SK-N-MC (cell line): ENCODE data around the gene MAZ.

Source experiments
- DNase-seq: peaks from one replicate; pipeline ENCODE4 v3.0.0-alpha.2; 2011; ENCODE audit warnings: low read depth, low spot score
- H3K27ac ChIP-seq: fragments of 200-600 bp; sonication (generic); 2 replicates; pipeline ENCODE4 v1.5.1; 2016; ENCODE audit warnings: mixed run types
- H3K36me3 ChIP-seq: fragments of 200-600 bp; sonication (generic); 2 replicates; pipeline ENCODE4 v1.6.1; 2017; ENCODE audit warnings: antibody characterized with exemption, low read length, mixed read lengths; ENCODE audit not compliant: insufficient read depth
- H3K4me3 ChIP-seq: fragments of 200-600 bp; sonication (generic); 2 replicates; pipeline ENCODE4 v1.5.1; 2016
- H3K9ac ChIP-seq: fragments of 200-600 bp; sonication (generic); 2 replicates; pipeline ENCODE4 v1.8.0; 2017; ENCODE audit warnings: mixed run types, mixed read lengths; ENCODE audit not compliant: insufficient read length
- H3K9me3 ChIP-seq: fragments of 200-600 bp; sonication (generic); 2 replicates; pipeline ENCODE4 v1.6.1; 2017; ENCODE audit warnings: low read depth, mild to moderate bottlenecking, antibody characterized with exemption, low read length, moderate library complexity, mixed read lengths
- EZH2 ChIP-seq: fragments of 200-600 bp; sonication (generic); IDR thresholded peaks from one replicate; pipeline ENCODE4 v1.6.1; 2017; ENCODE audit warnings: antibody characterized with exemption
- FOXP2 ChIP-seq: optimal IDR thresholded peaks from 2 replicates; pipeline ENCODE3; 2011; ENCODE audit warnings: mild to moderate bottlenecking, moderate library complexity; ENCODE audit not compliant: insufficient read depth; ENCODE audit errors: extremely low read length, control extremely low read depth
- POLR2AphosphoS5 ChIP-seq: IDR thresholded peaks from 2 replicates; pipeline ENCODE4 v1.6.1; 2012; ENCODE audit warnings: mild to moderate bottlenecking, low read depth, low read length, borderline replicate concordance

The MAZ gene

DNA sequence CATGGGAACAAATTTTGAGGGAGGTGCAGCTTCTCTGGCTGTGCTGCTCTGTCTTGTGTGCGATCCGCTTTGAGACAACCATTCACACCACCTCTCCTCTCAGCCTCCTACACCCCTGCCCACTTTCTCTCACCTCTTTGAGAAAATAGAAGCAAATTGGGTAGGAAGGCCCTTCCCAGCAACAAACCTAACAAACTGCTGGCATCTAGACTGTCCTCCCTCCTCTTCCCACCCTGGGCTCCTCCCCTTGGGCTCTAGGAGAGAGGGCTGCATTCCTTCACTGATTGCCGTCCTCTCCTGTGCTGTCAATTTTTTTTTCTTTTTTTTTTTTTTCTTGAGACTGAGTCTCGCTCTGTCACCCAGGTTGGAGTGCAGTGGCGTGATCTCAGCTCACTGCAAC lies 43.2 kb downstream of the MAZ start:
- Histone ChIP-seq H3K27ac (no peak overlapping the region), H3K36me3 (no peaks in the 10 kb centered on the region), H3K9me3 (no peaks in the 10 kb centered on the region), H3K4me3 (no peak overlapping the region), H3K9ac (no peak overlapping the region)
- no peak for TF ChIP-seq FOXP2
- TF ChIP-seq POLR2AphosphoS5 = no peak
- no peak for TF ChIP-seq EZH2
- no peak for DNase-seq

GRCh38 chr16:29850998-29851397 lies 44.7 kb downstream of the MAZ start:
- H3K36me3 ChIP-seq = no peaks in the 10 kb centered on the region
- no peak overlapping the region for H3K27ac ChIP-seq
- TF ChIP-seq POLR2AphosphoS5 (no peak), FOXP2 (no peak), EZH2 (no peak)
- H3K4me3 ChIP-seq = no peak overlapping the region
- H3K9me3 ChIP-seq = no peaks in the 10 kb centered on the region
- DNase-seq = no peak
- no peak overlapping the region for H3K9ac ChIP-seq

DNA sequence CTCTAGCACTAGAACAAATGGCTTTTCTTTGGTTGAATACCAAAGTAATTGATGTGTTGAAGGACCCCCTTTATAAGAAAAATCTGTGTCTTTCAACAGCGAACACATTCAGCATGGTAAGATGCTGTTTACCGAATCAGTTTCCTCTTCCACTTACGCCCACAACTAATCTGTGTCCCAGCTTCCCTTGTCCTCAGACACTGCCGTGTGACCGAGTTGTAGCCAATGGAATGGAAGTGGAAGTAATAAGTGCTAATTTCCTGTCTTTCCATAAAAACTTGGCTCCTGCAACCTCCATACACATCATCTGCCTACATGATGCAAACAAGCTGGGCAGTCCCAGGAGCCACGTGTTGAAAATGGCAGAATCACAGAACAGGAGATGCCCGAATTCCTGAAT lies 46.3 kb downstream of the MAZ start:
- Histone ChIP-seq H3K27ac (0 out of 2 replicates have a peak overlapping the region, but pooled peaks have one; percentile 26), H3K9me3 (no peaks in the 10 kb centered on the region), H3K4me3 (no peak overlapping the region), H3K36me3 (no peaks in the 10 kb centered on the region), H3K9ac (no peak overlapping the region)
- peak; percentile 10 for DNase-seq
- TF ChIP-seq POLR2AphosphoS5 (peak; percentile 21; the same call in 1 of the 2 replicates), FOXP2 (no peak), EZH2 (no peak)

DNA sequence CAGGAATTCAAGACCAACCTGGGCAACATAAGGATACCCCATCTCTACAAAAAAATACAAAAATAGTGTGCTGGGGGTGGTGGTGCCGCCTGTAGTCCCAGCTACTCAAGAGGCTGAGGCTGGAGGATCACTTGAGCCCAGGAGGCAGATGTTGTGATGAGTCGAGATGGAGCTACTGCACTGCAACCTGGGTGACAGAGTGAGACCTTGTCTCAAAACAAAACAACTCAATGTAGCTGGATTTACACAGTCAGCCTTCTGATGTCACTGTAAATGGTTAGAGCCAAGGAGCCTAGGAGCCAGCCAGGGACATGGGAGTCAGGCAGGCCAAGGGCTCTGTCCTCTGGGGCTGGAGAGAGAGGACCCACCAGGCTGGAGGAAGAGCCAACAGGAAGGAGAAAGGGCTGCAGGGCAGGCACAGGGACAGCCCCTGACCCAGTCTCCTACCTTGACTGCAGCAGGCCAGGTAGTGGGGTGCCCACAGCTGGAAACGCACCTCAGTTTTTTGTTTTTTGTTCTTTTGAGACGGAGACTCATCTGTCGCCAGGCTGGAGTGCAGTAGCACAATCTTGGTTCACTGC lies 48.3 kb downstream of the MAZ start:
- no peak for DNase-seq
- H3K9me3 ChIP-seq = no peaks in the 10 kb centered on the region
- TF ChIP-seq POLR2AphosphoS5 (no peak), FOXP2 (no peak), EZH2 (no peak)
- H3K36me3 ChIP-seq = peaks cover 5% of the 10 kb centered on the region; the same call in 1 of the 2 replicates
- H3K4me3 ChIP-seq = no peak overlapping the region
- H3K27ac ChIP-seq = no peak overlapping the region
- H3K9ac ChIP-seq = no peak overlapping the region

DNA sequence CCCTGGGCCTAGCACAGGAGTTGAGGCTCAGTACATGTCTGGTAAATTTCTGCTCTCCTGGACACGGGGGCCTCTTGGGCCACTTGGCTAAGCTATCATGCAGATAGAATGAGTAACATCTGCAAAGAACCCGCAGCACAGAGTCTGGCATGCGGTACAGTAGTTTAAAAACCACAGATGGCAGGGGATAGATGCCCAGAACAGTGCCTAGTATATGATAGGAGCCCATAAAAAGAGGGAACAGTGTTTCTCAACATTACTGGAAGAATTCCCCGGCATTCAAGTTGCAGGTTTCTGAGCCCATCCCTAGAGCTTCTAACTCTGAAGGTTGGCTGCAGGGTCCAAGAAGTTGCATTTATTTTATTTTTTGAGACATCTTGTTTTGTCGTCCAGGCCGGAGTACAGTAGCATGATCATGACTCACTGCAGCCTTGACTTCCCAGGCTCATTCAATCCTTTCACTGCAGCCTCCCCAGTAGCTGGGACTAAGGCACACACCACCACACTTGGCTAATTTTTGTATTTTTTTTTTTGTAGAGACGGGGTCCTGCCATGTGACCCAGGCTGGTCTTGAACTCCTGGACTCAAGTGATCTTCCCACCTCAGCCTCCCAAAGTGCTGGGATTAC lies 50.9 kb downstream of the MAZ start:
- Histone ChIP-seq H3K36me3 (peaks cover 5% of the 10 kb centered on the region; the same call in 1 of the 2 replicates), H3K4me3 (no peak overlapping the region), H3K27ac (no peak overlapping the region), H3K9ac (no peak overlapping the region), H3K9me3 (no peaks in the 10 kb centered on the region)
- DNase-seq = no peak
- TF ChIP-seq EZH2 (no peak), POLR2AphosphoS5 (no peak), FOXP2 (no peak)

GRCh38 chr16:29858149-29858849 lies 52.0 kb downstream of the MAZ start:
- DNase-seq = no peak
- Histone ChIP-seq H3K4me3 (no peak overlapping the region), H3K36me3 (peaks cover 5% of the 10 kb centered on the region; the same call in 1 of the 2 replicates), H3K27ac (no peak overlapping the region), H3K9me3 (no peaks in the 10 kb centered on the region), H3K9ac (no peak overlapping the region)
- TF ChIP-seq EZH2 (no peak), POLR2AphosphoS5 (no peak), FOXP2 (no peak)

- peaks cover 5% of the 10 kb centered on the region; the same call in 1 of the 2 replicates for H3K36me3 ChIP-seq
- no peak overlapping the region for H3K4me3 ChIP-seq
- TF ChIP-seq FOXP2 (no peak), POLR2AphosphoS5 (no peak), EZH2 (no peak)
- no peak overlapping the region for H3K27ac ChIP-seq
- DNase-seq = no peak
- no peaks in the 10 kb centered on the region for H3K9me3 ChIP-seq
- no peak overlapping the region for H3K9ac ChIP-seq
Observed at GRCh38 chr16:29858974-29859373, 52.6 kb downstream of the MAZ start.

- DNase-seq = no peak
Observed at GRCh38 chr16:29860218-29860617, 53.9 kb downstream of the MAZ start.

More at GRCh38 chr16:29860218-29860617, 53.9 kb downstream of the MAZ start:
- Histone ChIP-seq H3K4me3 (no peak overlapping the region), H3K36me3 (peaks cover 5% of the 10 kb centered on the region; the same call in 1 of the 2 replicates), H3K27ac (no peak overlapping the region), H3K9me3 (no peaks in the 10 kb centered on the region), H3K9ac (no peak overlapping the region)
- TF ChIP-seq EZH2 = no peak
- no peak for TF ChIP-seq FOXP2
